ENCODE results near the gene MORF4L1. TPM values are rescaled to one million over a fixed set of nuclear protein-coding genes. Genes with fewer than 3 reads are reported as not detected.
"Not testable (repeated sequence)": the region's sequence is repeated elsewhere in the genome, so short reads cannot be mapped to it uniquely, and the experiment has no call there.

The MORF4L1 gene
- total RNA-seq, 1 experiment from 2014 or later, result 216 TPM

GRCh38 chr15:78847387-78847906, 25.2 kb upstream of the MORF4L1 start:
- H4K20me1 ChIP-seq (ENCODE audit: low read length); H3K4me3 ChIP-seq (ENCODE audit: low read length); H3K27me3 ChIP-seq (ENCODE audit: low read length); H3K9me2 ChIP-seq (replicated peaks; ENCODE audit: low read length); H3K36me3 ChIP-seq (ENCODE audit: low read depth, low read length); ATAC-seq; H2AFZ ChIP-seq (ENCODE audit: low read length); H3K4me2 ChIP-seq (ENCODE audit: low read length); H3F3A ChIP-seq (ENCODE audit: low read length, unreplicated experiment); H3K9me3 ChIP-seq (ENCODE audit: low read length); intact Hi-C loops (cut with micrococcal nuclease); DNase-seq; BruUV-seq (replicated peaks); H3K4me1 ChIP-seq (ENCODE audit: insufficient read depth, low read length); H3K9ac ChIP-seq (ENCODE audit: low read length); H3K79me2 ChIP-seq (ENCODE audit: low read length); H3K27ac ChIP-seq (ENCODE audit: low read length); POLR2A ChIA-PET (ENCODE audit: unreplicated experiment); CTCF ChIA-PET: not testable (repeated sequence)

GRCh38 chr15:78850352-78850751, 22.3 kb upstream of the MORF4L1 start:
- no peaks in the 10 kb centered on the region for H3K36me3 ChIP-seq (ENCODE audit: low read depth, low read length)
- no peak for TF ChIP-seq EZH2 (IDR thresholded peaks at IDR 0.05; ENCODE audit: low read length, unreplicated experiment)
- TF ChIP-seq EZH2phosphoT487 (IDR thresholded peaks at IDR 0.05; ENCODE audit: borderline replicate concordance, low read length), result no peak
- TF ChIP-seq CTCF (conservative IDR thresholded peaks at IDR 0.05; ENCODE audit: low read depth, low read length), result no peak
- H3F3A ChIP-seq (ENCODE audit: low read length, unreplicated experiment), result no peaks in the 10 kb centered on the region
- CTCF ChIA-PET, result no interaction called here
- H3K4me3 ChIP-seq (ENCODE audit: low read length), result no peak overlapping the region
- H3K79me2 ChIP-seq (ENCODE audit: low read length), result no peaks in the 10 kb centered on the region
- H3K4me2 ChIP-seq (ENCODE audit: low read length), result no peak overlapping the region
- H3K9me3 ChIP-seq (ENCODE audit: low read length), result no peaks in the 10 kb centered on the region
- ATAC-seq (no peak), DNase-seq (no peak)
- H3K4me1 ChIP-seq (ENCODE audit: insufficient read depth, low read length), result no peaks in the 10 kb centered on the region
- no peak overlapping the region for H3K27ac ChIP-seq (ENCODE audit: low read length)
- BruUV-seq (replicated peaks), result no TSS peak
- H2AFZ ChIP-seq (ENCODE audit: low read length), result no peak overlapping the region
- H4K20me1 ChIP-seq (ENCODE audit: low read length), result no peaks in the 10 kb centered on the region
- no peaks in the 10 kb centered on the region for H3K27me3 ChIP-seq (ENCODE audit: low read length)
- POLR2A ChIA-PET (ENCODE audit: unreplicated experiment), result no interaction called here
- H3K9ac ChIP-seq (ENCODE audit: low read length), result no peak overlapping the region
- no peaks in the 10 kb centered on the region for H3K9me2 ChIP-seq (replicated peaks; ENCODE audit: low read length)
- intact Hi-C loops (cut with micrococcal nuclease), result no loop called here

GRCh38 chr15:78850941-78851755, 21.5 kb upstream of the MORF4L1 start:
- ChIA-PET CTCF (no interaction called here), POLR2A (ENCODE audit: unreplicated experiment) (no interaction called here)
- Histone ChIP-seq H3K27ac (ENCODE audit: low read length) (no peak overlapping the region), H3K4me3 (ENCODE audit: low read length) (no peak overlapping the region), H4K20me1 (ENCODE audit: low read length) (no peaks in the 10 kb centered on the region), H3K4me2 (ENCODE audit: low read length) (no peak overlapping the region), H3K9ac (ENCODE audit: low read length) (no peak overlapping the region), H3K4me1 (ENCODE audit: insufficient read depth, low read length) (no peaks in the 10 kb centered on the region), H3K27me3 (ENCODE audit: low read length) (no peaks in the 10 kb centered on the region), H2AFZ (ENCODE audit: low read length) (no peak overlapping the region), H3K9me3 (ENCODE audit: low read length) (no peaks in the 10 kb centered on the region), H3K9me2 (replicated peaks; ENCODE audit: low read length) (no peaks in the 10 kb centered on the region), H3F3A (ENCODE audit: low read length, unreplicated experiment) (no peaks in the 10 kb centered on the region), H3K36me3 (ENCODE audit: low read depth, low read length) (no peaks in the 10 kb centered on the region), H3K79me2 (ENCODE audit: low read length) (no peaks in the 10 kb centered on the region)
- intact Hi-C loops (cut with micrococcal nuclease), result no loop called here
- ATAC-seq (no peak), DNase-seq (no peak)
- no TSS peak for BruUV-seq (replicated peaks)
- TF ChIP-seq EZH2 (IDR thresholded peaks at IDR 0.05; ENCODE audit: low read length, unreplicated experiment) (no peak), CTCF (conservative IDR thresholded peaks at IDR 0.05; ENCODE audit: low read depth, low read length) (no peak), EZH2phosphoT487 (IDR thresholded peaks at IDR 0.05; ENCODE audit: borderline replicate concordance, low read length) (no peak)
